Cardiac muscle cell (in vitro differentiated cells and primary cell): ENCODE measurements around the gene FUT1. TPM values are rescaled to one million over a fixed set of nuclear protein-coding genes. Genes with fewer than 3 reads are reported as not detected.

Experiments
- DNase-seq, 2 donors: peaks; one replicate each; pipeline versions ENCODE4 v3.0.0 to v3.0.0-alpha.2; 2010 to 2017; ENCODE audit warnings: low read depth in 1 of 2, low spot score in 1 of 2
- H3K27ac ChIP-seq: fragments of 200-600 bp; sonication (generic); 2 replicates; pipeline ENCODE4 v1.5.1; 2016
- H3K27me3 ChIP-seq: fragments of 200-600 bp; sonication (generic); 2 replicates; pipeline ENCODE4 v1.6.0; 2016; ENCODE audit warnings: control low read depth
- H3K36me3 ChIP-seq: fragments of 200-600 bp; sonication (generic); 2 replicates; pipeline ENCODE4 v1.5.1; 2016; ENCODE audit warnings: control low read depth
- H3K4me1 ChIP-seq: fragments of 200-600 bp; sonication (generic); 2 replicates; pipeline ENCODE4 v1.8.1; 2017; ENCODE audit warnings: low read depth, mild to moderate bottlenecking, mixed run types
- H3K4me3 ChIP-seq: fragments of 200-600 bp; sonication (generic); 2 replicates; pipeline ENCODE4 v1.5.1; 2016; ENCODE audit warnings: mild to moderate bottlenecking
- H3K9me3 ChIP-seq: fragments of 200-600 bp; sonication (generic); 2 replicates; pipeline ENCODE4 v1.5.1; 2017; ENCODE audit warnings: low read depth, mild to moderate bottlenecking, control low read depth
- CTCF ChIP-seq: IDR thresholded peaks from 2 replicates; pipeline ENCODE4 v1.5.1; 2012; ENCODE audit warnings: low read depth, mild to moderate bottlenecking, low read length
- polyA plus RNA-seq: library from polyadenylated mRNA; unstranded; fragments of >200 nt; fragmentation: Nextera tagmentation; extraction: Ambion mirVana; gene quantifications from 2 replicates; pipeline ENCODE4 v1.2.1, GENCODE V29; 2016
- total RNA-seq: library from RNA; depleted of rRNA; stranded (reverse); fragments of >200 nt; gene quantifications from 2 replicates; pipeline ENCODE4 v1.2.3, GENCODE V29; 2016

FUT1 gene
- total and polyA plus RNA-seq, 2 experiments from 2014 or later: 0.21 TPM; not detected in 1

DNA sequence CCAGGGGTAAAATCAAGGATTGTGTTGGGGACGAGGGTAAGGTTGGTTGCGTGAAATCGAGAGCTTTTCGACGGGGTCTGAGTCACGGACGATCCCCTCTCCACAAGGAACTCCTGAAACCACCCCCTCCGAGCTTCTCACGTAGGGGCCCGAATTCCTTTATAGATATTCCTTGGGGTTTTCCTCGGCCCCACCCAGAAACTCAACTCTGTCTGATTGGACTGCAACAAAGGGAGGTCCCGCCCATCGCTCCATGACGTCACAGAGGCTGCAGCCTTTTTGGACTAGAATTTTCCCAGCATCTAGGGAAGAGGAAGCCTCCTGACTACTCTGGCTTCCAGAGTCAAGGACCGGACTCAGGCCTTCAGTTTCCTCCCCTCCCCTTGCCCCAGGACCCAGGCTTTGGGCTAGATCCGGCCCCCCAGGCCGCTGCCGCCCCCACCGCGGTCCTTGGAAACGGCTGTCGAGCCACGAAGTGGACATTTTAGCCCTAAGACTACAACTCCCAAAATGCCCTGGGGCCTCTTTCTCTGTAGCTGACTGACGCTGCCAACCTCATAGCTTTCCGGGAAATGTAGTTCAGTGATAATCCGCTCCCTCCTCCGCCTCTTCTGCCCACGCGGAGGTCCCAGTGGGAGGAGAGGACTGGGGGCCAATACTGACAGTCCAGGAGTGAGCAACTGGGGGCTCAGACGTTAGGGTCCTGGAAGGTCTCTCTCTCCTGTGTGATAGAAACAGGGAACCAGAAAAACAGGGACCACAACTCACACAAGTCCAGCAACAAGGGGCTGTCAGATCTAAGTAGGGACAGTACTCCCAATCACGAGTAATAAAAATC, 5.5 kb downstream of the FUT1 start, which contains the start of gene IZUMO1:
Gene IZUMO1, minus strand, starts transcription at position 172 of the 838 bp plus-strand sequence. CDS start 1,050 bp downstream, outside the sequence.
- H3K9me3 ChIP-seq: no peaks in the 10 kb centered on the region
- peak; percentile 82 to 97 for DNase-seq
- TF ChIP-seq CTCF: no peak

DNA sequence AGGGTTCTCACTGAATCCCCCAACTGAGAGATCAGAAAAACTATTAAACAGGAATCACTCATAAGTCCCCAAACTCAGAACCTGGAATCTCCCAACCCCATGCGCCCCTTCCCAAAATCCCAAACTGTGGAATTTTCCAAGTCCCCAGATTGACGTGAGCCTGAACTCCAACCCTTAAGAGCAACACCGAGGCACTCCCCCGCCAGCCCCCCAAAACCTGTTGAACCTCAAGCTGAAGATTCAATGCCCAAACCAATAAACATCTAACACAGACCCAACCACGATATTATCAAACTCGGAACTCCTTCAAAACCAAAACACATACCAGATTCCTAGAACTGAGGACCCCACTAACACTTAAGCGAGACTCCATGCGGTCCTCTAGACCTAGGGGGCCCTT, 6.3 kb downstream of the FUT1 start:
- no peak for TF ChIP-seq CTCF
- Histone ChIP-seq H3K4me3 (no peak overlapping the region), H3K4me1 (no peaks in the 10 kb centered on the region), H3K9me3 (no peaks in the 10 kb centered on the region), H3K36me3 (no peaks in the 10 kb centered on the region), H3K27ac (no peak overlapping the region), H3K27me3 (peaks cover 3% of the 10 kb centered on the region)
- DNase-seq: no peak

More for the DNA sequence above, 5.5 kb downstream of the FUT1 start, which contains the start of gene IZUMO1:
- Histone ChIP-seq H3K27me3 (peaks cover 6% of the 10 kb centered on the region), H3K4me3 (peak within 1 kb of the TSS; percentile 33), H3K36me3 (no peaks in the 10 kb centered on the region), H3K4me1 (no peaks in the 10 kb centered on the region), H3K27ac (no peak within 1 kb of the TSS)

- H3K9me3 ChIP-seq: no peaks in the 10 kb centered on the region
- no peak overlapping the region for H3K4me3 ChIP-seq
- no peak overlapping the region for H3K27ac ChIP-seq
- no peaks in the 10 kb centered on the region for H3K4me1 ChIP-seq
- DNase-seq: peak; percentile 68 to 76
- no peaks in the 10 kb centered on the region for H3K36me3 ChIP-seq
- peaks cover 10% of the 10 kb centered on the region for H3K27me3 ChIP-seq
- TF ChIP-seq CTCF: no peak
These were observed 7.0 kb downstream of the FUT1 start for GRCh38 chr19:48745208-48745995.

- Histone ChIP-seq H3K36me3 (no peaks in the 10 kb centered on the region), H3K9me3 (no peaks in the 10 kb centered on the region), H3K27me3 (peaks cover 24% of the 10 kb centered on the region), H3K4me3 (no peak overlapping the region), H3K27ac (no peak overlapping the region), H3K4me1 (no peaks in the 10 kb centered on the region)
- DNase-seq: no peak
- no peak for TF ChIP-seq CTCF
These were observed 10.3 kb downstream of the FUT1 start for GRCh38 chr19:48742096-48742495.

GRCh38 chr19:48741129-48741999, 11.1 kb downstream of the FUT1 start:
- Histone ChIP-seq H3K27ac (no peak overlapping the region), H3K4me3 (no peak overlapping the region), H3K36me3 (no peaks in the 10 kb centered on the region), H3K4me1 (no peaks in the 10 kb centered on the region), H3K9me3 (no peaks in the 10 kb centered on the region), H3K27me3 (peaks cover 24% of the 10 kb centered on the region)
- no peak for TF ChIP-seq CTCF
- peak in 1 of 2 donors; percentile 32 for DNase-seq
